ENCODE results near the gene RNPS1. TPM values are rescaled to one million over a fixed set of nuclear protein-coding genes. Genes with fewer than 3 reads are reported as not detected.

Gene RNPS1
- total RNA-seq, 2 donors from 2014 or later: 289 to 296 TPM

GRCh38 chr16:2204416-2205103 lies 63.4 kb downstream of the RNPS1 start:
- DNase-seq (ENCODE audit: low spot score in 2 of 2) (no peak), ATAC-seq (peak; percentile 0 to 4)
- H3K9me3 Mint-ChIP-seq: no peaks in the 10 kb centered on the region
- peaks cover 10 to 15% of the 10 kb centered on the region in 2 donors for H3K36me3 Mint-ChIP-seq
- peak overlapping the region; percentile 25 to 79 for H3K27ac Mint-ChIP-seq

Other genes starting within 250 kb of the RNPS1 start
- gene NPW, start 248.3 kb downstream of the RNPS1 start, total RNA-seq: 1 to 10 TPM in 1 of 2 donors, under 1 TPM in 1; 0.61 to 4.6 TPM
- 1 to 10 TPM in 1 of 2 donors, under 1 TPM in 1; 0.82 to 3.7 TPM for gene NHERF2, start 241.2 kb downstream of the RNPS1 start, total RNA-seq
- 10 to 100 TPM; 21.6 to 25.3 TPM for gene NTHL1, start 220.3 kb downstream of the RNPS1 start, total RNA-seq
- 100 to 1,000 TPM in 1 of 2 donors, 10 to 100 TPM in 1; 70.5 to 121 TPM for gene TSC2, start 220.1 kb downstream of the RNPS1 start, total RNA-seq
- 10 to 100 TPM; 77.0 to 87.6 TPM for gene PKD1, start 132.2 kb downstream of the RNPS1 start, total RNA-seq
- gene RAB26, start 119.5 kb downstream of the RNPS1 start, total RNA-seq: under 1 TPM in 1 of 2 donors, not detected in 1; 0.80 TPM
- 10 to 100 TPM; 67.7 to 92.0 TPM for gene TRAF7, start 112.3 kb downstream of the RNPS1 start, total RNA-seq
- 10 to 100 TPM in 1 of 2 donors, under 1 TPM in 1; 0.77 to 11.3 TPM for gene CASKIN1, start 71.5 kb downstream of the RNPS1 start, total RNA-seq
- 10 to 100 TPM; 49.5 to 52.2 TPM for gene MLST8, start 62.7 kb downstream of the RNPS1 start, total RNA-seq
- gene BRICD5, start 57.3 kb downstream of the RNPS1 start, total RNA-seq: 10 to 100 TPM in 1 of 2 donors, 1 to 10 TPM in 1; 6.3 to 10.3 TPM
- 10 to 100 TPM; 15.1 to 20.9 TPM for gene PGP, start 53.3 kb downstream of the RNPS1 start, total RNA-seq
- 10 to 100 TPM; 19.0 to 22.5 TPM for gene E4F1, start 44.5 kb downstream of the RNPS1 start, total RNA-seq
- 1 to 10 TPM; 1.3 to 1.5 TPM for gene DNASE1L2, start 31.7 kb downstream of the RNPS1 start, total RNA-seq
- gene ECI1, start 16.5 kb downstream of the RNPS1 start, total RNA-seq: 10 to 100 TPM; 53.8 to 57.6 TPM
- gene ABCA3, start 72.6 kb upstream of the RNPS1 start, total RNA-seq: 1 to 10 TPM; 1.6 to 9.1 TPM
- 100 to 1,000 TPM in 1 of 2 donors, 10 to 100 TPM in 1; 64.8 to 111 TPM for gene CCNF, start 161.3 kb upstream of the RNPS1 start, total RNA-seq
- 10 to 100 TPM; 20.9 to 32.3 TPM for gene TEDC2, start 192.0 kb upstream of the RNPS1 start, total RNA-seq
- not detected for gene NTN3, start 203.2 kb upstream of the RNPS1 start, total RNA-seq
- gene TBC1D24, start 207.0 kb upstream of the RNPS1 start, total RNA-seq: 10 to 100 TPM in 1 of 2 donors, 1 to 10 TPM in 1; 7.8 to 10.6 TPM
- 100 to 1,000 TPM in 1 of 2 donors, 10 to 100 TPM in 1; 94.4 to 127 TPM for gene ATP6V0C, start 245.8 kb upstream of the RNPS1 start, total RNA-seq

Measured in activated naive CD4-positive, alpha-beta T cell treated with anti-CD3 and anti-CD28 coated beads, Interleukin-2, amount 50 U/mL, for 72 hours (primary cell).